Heart right ventricle (tissue), 16 donors: Measurements from ENCODE around the gene BHMT2. TPM values are rescaled to one million over a fixed set of nuclear protein-coding genes. Genes with fewer than 3 reads are reported as not detected.

Source experiments
- ATAC-seq, 8 donors: fragments of 200-7000 bp; cut with Tn5 transposase; one replicate each; pipeline ENCODE4 v1.9.1; 2020; ENCODE audit warnings: mild to moderate bottlenecking in 8 of 8, moderate library complexity in 8 of 8, moderate number of reproducible peaks in 1 of 8
- DNase-seq, 2 donors: peaks; one replicate each; pipeline ENCODE4 v3.0.0-alpha.2; 2020
- H3K27ac ChIP-seq, 10 donors: fragments of 200-600 bp; sonication (generic) in 2 of 10; one replicate each; pipeline versions ENCODE4 v1.5.0 to v1.8.0; 2020 to 2022; ENCODE audit warnings: mild to moderate bottlenecking in 3 of 10
- H3K27me3 ChIP-seq, 7 donors: fragments of 200-600 bp; one replicate each; pipeline ENCODE4 v1.8.0; 2021 to 2022; ENCODE audit warnings: mild to moderate bottlenecking in 2 of 7
- H3K36me3 ChIP-seq, 9 donors: fragments of 200-600 bp; sonication (generic) in 1 of 9; one replicate each; pipeline versions ENCODE4 v1.5.0 to v1.8.0; 2020 to 2022; ENCODE audit warnings: mild to moderate bottlenecking in 2 of 9
- H3K4me1 ChIP-seq, 9 donors: fragments of 200-600 bp; sonication (generic) in 1 of 9; one replicate each; pipeline versions ENCODE4 v1.5.0 to v1.8.0; 2020 to 2022; ENCODE audit warnings: mild to moderate bottlenecking in 4 of 9
- H3K4me3 ChIP-seq, 10 donors: fragments of 200-600 bp; sonication (generic) in 2 of 10; one replicate each; pipeline versions ENCODE4 v1.5.0 to v1.8.0; 2020 to 2022; ENCODE audit warnings: mild to moderate bottlenecking in 7 of 10, moderate library complexity in 2 of 10
- H3K9me3 ChIP-seq, 11 donors: fragments of 200-600 bp in 10 of 11; sonication (generic) in 2 of 11; one replicate each; pipeline versions ENCODE4 v1.5.0 to v1.8.0; 2013 to 2022; ENCODE audit warnings: mild to moderate bottlenecking in 2 of 11, control low read depth in 1 of 11, moderate library complexity in 1 of 11
- CTCF ChIP-seq, 9 donors: fragments of 200-600 bp; sonication (generic) in 2 of 9; IDR thresholded peaks; one replicate each; pipeline versions ENCODE4 v1.5.0 to v1.8.0; 2021 to 2022; ENCODE audit warnings: antibody characterized with exemption in 9 of 9, mild to moderate bottlenecking in 5 of 9, moderate library complexity in 1 of 9
- WGBS, 2 donors: extraction: QIAGEN DNeasy Blood & Tissue Kit; methylation state at CpG; one replicate each; pipeline ENCODE4 v1.1.7; 2013; ENCODE audit warnings: inconsistent platforms in 1 of 2; 5-methylcytosine and 5-hydroxymethylcytosine counted together
- intact Hi-C, 10 donors: fragments of 100-400 bp; cut with DNase I; formaldehyde crosslinking; loops; one replicate each; pipeline versions ENCODE4 v1.11.1 to v1.14.2; 2022
- polyA plus RNA-seq, 2 donors: library from polyadenylated mRNA; stranded (reverse); fragments of 200-250 nt; gene quantifications; one replicate each; pipeline ENCODE4 v1.2.3, GENCODE V29; 2013
- total RNA-seq, 10 donors: library from RNA; stranded (reverse); fragmentation: NEBNext Ultra II Directional in 3 of 10; extraction: Animal tissue kit (Norgen Biotek cat#: 25700) in 3 of 10; gene quantifications; one replicate each; pipeline versions ENCODE4 v1.2.1 to v1.2.4, GENCODE V29; 2021 to 2023
- donor health status: Arrhythmogenic right ventricular cardiomyopathy.
- donor health status: ischemic (EF 13 %, LVEDD 7.1; RV severe dilation, severe dysfunction).
- donor health status: healthy with polysubstance abuse.
- donor health status: DM: no; HTN: yes; CAD: no.
- donor health status: DM: no; HTN: no; CAD: no.
- donor health status: ischemic (EF 25% LVEDD 6.9; RV normal size, moderate dysfunction).
- donor health status: ischemic (EF 25% LVEDD 5.7; RV mildly dilated, moderate dysfunction).
- donor health status: healthy.
- donor health status: DM: yes; HTN: yes; CAD: no.
- donor health status: Ischemic cardiomyopathy.
- donor health status: ischemic (EF 35%, LVEDD 5.7; RV mildly dilated, moderate dysfunction).
- donor health status: nonischemic (EF 11% LVEDD 7.7; RV severe dilation, severe dysfunction).
- donor health status: DM: yes; HTN: yes; CAD: no.
- donor health status: PGD.
- donor health status: ischemic (EF 29% LVEDD 5.4; RV normal size, mild dysfunction).
- donor health status: nonischemic (EF 23%, LVEDD 6.1; RV moderate dilation, normal function).

The BHMT2 gene
- total and polyA plus RNA-seq, 12 donors, result 1.2 to 19.6 (median 7.4) TPM

GRCh38 chr5:79111387-79111959 is 41.9 kb downstream of the BHMT2 start, which contains the start of gene BHMT:
Gene BHMT (plus strand): TSS chr5:79111809. CDS start chr5:79111886, 77 bp downstream.
- ATAC-seq, result no peak
- intact Hi-C loops, result loop anchor here in 2 of 10 donors (5.0 kb wide), 1 partner anchor 84 kb away; no protein-coding TSS in a partner anchor
- H3K27me3 ChIP-seq, result peaks cover 11 to 78% (median 56%) of the 10 kb centered on the region in 7 donors

GRCh38 chr5:79111960-79112702 is 42.6 kb downstream of the BHMT2 start:
- Histone ChIP-seq H3K4me3 (peak overlapping the region in 2 of 10 donors; percentile 11 to 14), H3K9me3 (no peaks in the 10 kb centered on the region), H3K27ac (no peak overlapping the region), H3K27me3 (peaks cover 11 to 78% (median 56%) of the 10 kb centered on the region in 7 donors), H3K36me3 (no peaks in the 10 kb centered on the region), H3K4me1 (peaks cover 0 to 21% (median 9%) of the 10 kb centered on the region in 9 donors)
- no peak for TF ChIP-seq CTCF (IDR thresholded peaks at IDR 0.05)
- ATAC-seq (peak in 2 of 8 donors; percentile 53 to 62), DNase-seq (peak in 1 of 2 donors; percentile 14)
- WGBS, 2 donors, result 7% methylated on average over 39 of the region's 39 CpGs
- intact Hi-C loops, result loop anchor here in 2 of 10 donors (5.0 kb wide), 1 partner anchor 85 kb away; no protein-coding TSS in a partner anchor

More at GRCh38 chr5:79111387-79111959, 41.9 kb downstream of the BHMT2 start, which contains the start of gene BHMT:
- peaks cover 0 to 26% (median 9%) of the 10 kb centered on the region in 9 donors for H3K4me1 ChIP-seq
- no peak within 1 kb of the TSS for H3K27ac ChIP-seq
- TF ChIP-seq CTCF (IDR thresholded peaks at IDR 0.05), result no peak
- H3K36me3 ChIP-seq, result no peaks in the 10 kb centered on the region
- DNase-seq, result no peak
- WGBS, 2 donors, result 17 to 19% methylated on average over 32 of the region's 32 CpGs
- H3K4me3 ChIP-seq, result peak within 1 kb of the TSS in 2 of 10 donors; percentile 11 to 14
- H3K9me3 ChIP-seq, result no peaks in the 10 kb centered on the region

GRCh38 chr5:79112703-79113058 is 43.1 kb downstream of the BHMT2 start:
- intact Hi-C loops, result loop anchor here in 2 of 10 donors (5.0 kb wide), 1 partner anchor 85 kb away; no protein-coding TSS in a partner anchor
- no peak overlapping the region for H3K27ac ChIP-seq
- WGBS, 2 donors, result 71% methylated on average over 5 of the region's 5 CpGs
- H3K9me3 ChIP-seq, result no peaks in the 10 kb centered on the region
- no peak for DNase-seq
- TF ChIP-seq CTCF (IDR thresholded peaks at IDR 0.05), result no peak
- no peaks in the 10 kb centered on the region for H3K36me3 ChIP-seq
- H3K27me3 ChIP-seq, result peaks cover 11 to 74% (median 56%) of the 10 kb centered on the region in 7 donors
- H3K4me3 ChIP-seq, result peak overlapping the region in 1 of 10 donors; percentile 14
- H3K4me1 ChIP-seq, result peaks cover 0 to 16% (median 8%) of the 10 kb centered on the region in 9 donors
- no peak for ATAC-seq

- DNase-seq (no peak), ATAC-seq (no peak)
- H3K4me3 ChIP-seq, result no peak overlapping the region
- TF ChIP-seq CTCF (IDR thresholded peaks at IDR 0.05), result no peak
- H3K27ac ChIP-seq, result no peak overlapping the region
- 93% methylated on average over 4 of the region's 4 CpGs for WGBS, 2 donors
- H3K27me3 ChIP-seq, result peaks cover 0 to 16% (median 9%) of the 10 kb centered on the region in 7 donors
- H3K4me1 ChIP-seq, result peaks cover 0 to 8% (median 0%) of the 10 kb centered on the region in 9 donors
- no peaks in the 10 kb centered on the region for H3K36me3 ChIP-seq
- H3K9me3 ChIP-seq, result no peaks in the 10 kb centered on the region
- intact Hi-C loops, result loop anchor here in 1 of 10 donors (5.0 kb wide), 1 partner anchor 82 kb away; no protein-coding TSS in a partner anchor
These were observed 49.9 kb downstream of the BHMT2 start for GRCh38 chr5:79119486-79119885.
